ENCODE results near the gene NUP153.

DNA sequence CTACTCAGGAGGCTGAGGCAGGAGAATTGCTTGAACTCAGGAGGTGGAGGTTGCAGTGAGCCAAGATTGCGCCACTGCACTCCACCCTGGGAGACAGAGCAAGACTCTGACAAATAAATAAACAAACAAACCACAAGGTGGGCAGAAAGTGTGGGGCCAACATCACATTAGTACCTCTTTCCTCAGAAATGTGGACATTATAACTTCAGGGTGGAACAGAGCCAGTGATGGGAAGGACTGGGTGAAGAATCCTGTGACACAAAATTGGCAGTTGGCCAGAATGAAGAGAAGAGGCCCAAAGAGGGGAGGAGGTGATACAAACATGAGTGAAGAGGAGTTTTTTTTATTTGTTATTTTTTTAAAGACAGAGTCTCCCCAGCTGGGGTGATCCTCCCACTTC is 50.6 kb downstream of the NUP153 start:
- TF ChIP-seq, protein P1, sequence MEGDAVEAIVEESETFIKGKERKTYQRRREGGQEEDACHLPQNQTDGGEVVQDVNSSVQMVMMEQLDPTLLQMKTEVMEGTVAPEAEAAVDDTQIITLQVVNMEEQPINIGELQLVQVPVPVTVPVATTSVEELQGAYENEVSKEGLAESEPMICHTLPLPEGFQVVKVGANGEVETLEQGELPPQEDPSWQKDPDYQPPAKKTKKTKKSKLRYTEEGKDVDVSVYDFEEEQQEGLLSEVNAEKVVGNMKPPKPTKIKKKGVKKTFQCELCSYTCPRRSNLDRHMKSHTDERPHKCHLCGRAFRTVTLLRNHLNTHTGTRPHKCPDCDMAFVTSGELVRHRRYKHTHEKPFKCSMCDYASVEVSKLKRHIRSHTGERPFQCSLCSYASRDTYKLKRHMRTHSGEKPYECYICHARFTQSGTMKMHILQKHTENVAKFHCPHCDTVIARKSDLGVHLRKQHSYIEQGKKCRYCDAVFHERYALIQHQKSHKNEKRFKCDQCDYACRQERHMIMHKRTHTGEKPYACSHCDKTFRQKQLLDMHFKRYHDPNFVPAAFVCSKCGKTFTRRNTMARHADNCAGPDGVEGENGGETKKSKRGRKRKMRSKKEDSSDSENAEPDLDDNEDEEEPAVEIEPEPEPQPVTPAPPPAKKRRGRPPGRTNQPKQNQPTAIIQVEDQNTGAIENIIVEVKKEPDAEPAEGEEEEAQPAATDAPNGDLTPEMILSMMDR (conservative IDR thresholded peaks at IDR 0.05) = no peak
- no peak for TF ChIP-seq ZFX (IDR thresholded peaks at IDR 0.05)

Data from C4-2B (cell line).